ENCODE data around the gene ZGPAT. TPM values are rescaled to one million over a fixed set of nuclear protein-coding genes. Genes with fewer than 3 reads are reported as not detected.

Gene ZGPAT
- total and polyA plus RNA-seq, 2 of the 8 experiments (the other 6 are each of a cell fraction or from before 2014, with no cell fraction given), result 14.5 to 21.4 TPM

- no peak overlapping the region for H3K14ac ChIP-seq (ENCODE audit: insufficient read length)
- H3K79me2 ChIP-seq (ENCODE audit: control insufficient read depth in 1 of 2, insufficient read depth in 2 of 2, low read length in 2 of 2), result no peaks in the 10 kb centered on the region
- H3K79me1 ChIP-seq (ENCODE audit: low read depth, low read length), result no peaks in the 10 kb centered on the region
- DNase-seq (ENCODE audit: low read depth in 1 of 2, low spot score in 2 of 2), result no peak
- H2BK15ac ChIP-seq (ENCODE audit: low read length), result no peak overlapping the region
- H4K8ac ChIP-seq (ENCODE audit: extremely low read depth, insufficient read depth, low read length), result no peak overlapping the region
- H4K20me1 ChIP-seq (replicated peaks in 1 of 2; ENCODE audit: control insufficient read depth in 1 of 2, insufficient read depth in 2 of 2, low read length in 2 of 2), result peaks cover 0 to 7% of the 10 kb centered on the region in 2 experiments
- no peak overlapping the region for H2BK120ac ChIP-seq (replicated peaks; ENCODE audit: low read depth, low read length)
- peaks cover 0 to 5% (median 2%) of the 10 kb centered on the region in 4 experiments; a peak in 4 of 8 replicates for H3K36me3 ChIP-seq (ENCODE audit: control insufficient read depth in 2 of 4, insufficient read depth in 4 of 4, low read length in 3 of 4)
- H3K27me3 ChIP-seq (replicated peaks in 1 of 4; ENCODE audit: control insufficient read depth in 3 of 4, extremely low read depth in 1 of 4, insufficient read depth in 3 of 4, low read length in 3 of 4), result no peaks in the 10 kb centered on the region
- H3K56ac ChIP-seq (replicated peaks; ENCODE audit: insufficient read length, low read depth, low read length), result no peak overlapping the region
- H2BK5ac ChIP-seq (ENCODE audit: low read depth, low read length), result no peak overlapping the region
- no peak overlapping the region for H3K27ac ChIP-seq (ENCODE audit: low read depth, low read length)
- no peaks in the 10 kb centered on the region; the same call in 1 of the 2 replicates for H3K23me2 ChIP-seq (ENCODE audit: low read depth, low read length)
- ChIA-PET CTCF (ENCODE audit: partially characterized antibody) (interaction anchor here (0.6 to 1.8 kb wide), 5 partner anchors 9 to 940 kb away, joined by 3 to 5 read pairs (median 4); no protein-coding TSS in a partner anchor), POLR2A (ENCODE audit: partially characterized antibody) (interaction anchor here (0.7 to 1.8 kb wide), 5 partner anchors 9 to 16 kb away, joined by 3 to 6 read pairs (median 4); no protein-coding TSS in a partner anchor)
- H4K91ac ChIP-seq (replicated peaks; ENCODE audit: insufficient read length, low read length), result no peak overlapping the region
- H3K23ac ChIP-seq (ENCODE audit: insufficient read length), result no peak overlapping the region
- H3K9me3 ChIP-seq (ENCODE audit: insufficient read depth in 2 of 2, low read depth in 1 of 2, low read length in 1 of 2), result no peaks in the 10 kb centered on the region
- FAIRE-seq, result no peak
- TF ChIP-seq JUND (IDR thresholded peaks at IDR 0.05; ENCODE audit: low read length), result no peak
- TF ChIP-seq ATF2 (IDR thresholded peaks at IDR 0.05; ENCODE audit: low read length), result no peak
- TF ChIP-seq POLR2AphosphoS5 (IDR thresholded peaks at IDR 0.05; ENCODE audit: low read depth, low read length), result peak; percentile 10; the same call in 1 of the 2 replicates
- TF ChIP-seq NRF1 (IDR thresholded peaks at IDR 0.05; ENCODE audit: low read depth, low read length), result no peak
- H3K4me1 ChIP-seq (replicated peaks in 1 of 4; ENCODE audit: control insufficient read depth in 3 of 4, insufficient read depth in 4 of 4, low read length in 3 of 4), result no peaks in the 10 kb centered on the region; a peak in 1 of 7 replicates
- no peak overlapping the region for H3K4ac ChIP-seq (replicated peaks; ENCODE audit: insufficient read length, low read depth, low read length)
- H3K4me2 ChIP-seq (ENCODE audit: insufficient read depth in 1 of 2, low read depth in 2 of 2, low read length in 2 of 2), result no peak overlapping the region
- 96% methylated on average over 13 of the region's 13 CpGs; no CpG with 5 or more reads in 1 of the 2 experiments for WGBS, 2 experiments (ENCODE audit: extremely low coverage in 1 of 2, insufficient coverage in 1 of 2, insufficient read length in 1 of 2, insufficient replicate concordance in 2 of 2, low coverage in 1 of 2, low lambda C conversion rate in 2 of 2, missing lambda C conversion rate in 1 of 2)
- H2BK20ac ChIP-seq (ENCODE audit: low read length), result no peak overlapping the region
- H2AK5ac ChIP-seq (ENCODE audit: low read depth, low read length), result no peak overlapping the region
- no peak overlapping the region for H3K18ac ChIP-seq (ENCODE audit: extremely low read depth, low read length)
- no peak overlapping the region for H4K5ac ChIP-seq (ENCODE audit: insufficient read length, low read depth, low read length)
- H2AFZ ChIP-seq (ENCODE audit: low read length), result no peak overlapping the region
- H2BK12ac ChIP-seq (ENCODE audit: low read depth, low read length), result no peak overlapping the region
- H3K9ac ChIP-seq (replicated peaks in 1 of 4; ENCODE audit: extremely low read depth in 1 of 4, low read depth in 3 of 4, low read length in 3 of 4), result no peak overlapping the region
- no peak overlapping the region for H3K4me3 ChIP-seq (ENCODE audit: extremely low read depth in 1 of 4, insufficient read depth in 2 of 4, low read depth in 3 of 4, low read length in 4 of 4)
Observed at GRCh38 chr20:63681609-63682142, 26.2 kb upstream of the ZGPAT start.

Measured in H1 (cell line).